Measurements from ENCODE around the gene HAL.

- no peak for TF ChIP-seq CTCF (IDR thresholded peaks at IDR 0.05; ENCODE audit: control extremely low read depth in 1 of 3, insufficient read depth in 1 of 3, low read depth in 1 of 3, low read length in 3 of 3)
- TF ChIP-seq ATF2 (IDR thresholded peaks at IDR 0.05; ENCODE audit: low read length) = no peak
- TF ChIP-seq POLR2A (IDR thresholded peaks at IDR 0.05; ENCODE audit: control extremely low read depth in 1 of 2, low read depth in 2 of 2, low read length in 2 of 2) = no peak
- no peak for TF ChIP-seq MAX (IDR thresholded peaks at IDR 0.05)
- no peak for TF ChIP-seq CEBPB (IDR thresholded peaks at IDR 0.05; ENCODE audit: low read depth, low read length)
Measured at GRCh38 chr12:95975491-95975890, 20.7 kb downstream of the HAL start.
